Skeletal muscle tissue (tissue), 4 donors: ENCODE measurements around the gene PPP3R2. TPM values are rescaled to one million over a fixed set of nuclear protein-coding genes. Genes with fewer than 3 reads are reported as not detected.

Experiments
- H3K27ac ChIP-seq: one replicate; pipeline ENCODE4 v1.7.0; 2013; ENCODE audit warnings: mild to moderate bottlenecking, low read depth, low read length, inconsistent platforms
- H3K27me3 ChIP-seq, 3 donors: one replicate each; pipeline ENCODE4 v1.7.0; 2013; ENCODE audit warnings: low read length in 3 of 3; ENCODE audit not compliant: control insufficient read depth in 3 of 3, insufficient read depth in 3 of 3
- H3K36me3 ChIP-seq, 3 donors: one replicate each; pipeline ENCODE4 v1.7.0; 2013; ENCODE audit warnings: low read length in 3 of 3; ENCODE audit not compliant: control insufficient read depth in 3 of 3, insufficient read depth in 3 of 3
- H3K4me1 ChIP-seq, 3 donors: one replicate each; pipeline ENCODE4 v1.7.0; 2013; ENCODE audit warnings: low read length in 3 of 3, mild to moderate bottlenecking in 3 of 3; ENCODE audit not compliant: control insufficient read depth in 3 of 3, insufficient read depth in 3 of 3
- H3K4me3 ChIP-seq, 3 donors: one replicate each; pipeline ENCODE4 v1.7.0; 2013; ENCODE audit warnings: low read length in 3 of 3
- H3K9ac ChIP-seq, 3 donors: one replicate each; pipeline ENCODE4 v1.7.0; 2013; ENCODE audit warnings: low read length in 3 of 3, mild to moderate bottlenecking in 3 of 3, moderate library complexity in 2 of 3, low read depth in 1 of 3
- H3K9me3 ChIP-seq, 3 donors: one replicate each; pipeline ENCODE4 v1.7.0; 2013; ENCODE audit warnings: low read length in 3 of 3; ENCODE audit not compliant: control insufficient read depth in 3 of 3
- total RNA-seq: library from RNA; depleted of rRNA; stranded (reverse); fragments of >200 nt; gene quantifications from one replicate; pipeline ENCODE4 v1.2.3, GENCODE V29; 2014
- donor health status: Osteomylitis.

The PPP3R2 gene
- total RNA-seq, 1 donor from 2014 or later, result not detected

GRCh38 chr9:101626295-101626694, 31.5 kb upstream of the PPP3R2 start:
- Histone ChIP-seq H3K4me3 (no peak overlapping the region), H3K9ac (no peak overlapping the region), H3K4me1 (no peaks in the 10 kb centered on the region), H3K27me3 (no peaks in the 10 kb centered on the region), H3K27ac (no peak overlapping the region), H3K36me3 (no peaks in the 10 kb centered on the region), H3K9me3 (no peaks in the 10 kb centered on the region)

DNA sequence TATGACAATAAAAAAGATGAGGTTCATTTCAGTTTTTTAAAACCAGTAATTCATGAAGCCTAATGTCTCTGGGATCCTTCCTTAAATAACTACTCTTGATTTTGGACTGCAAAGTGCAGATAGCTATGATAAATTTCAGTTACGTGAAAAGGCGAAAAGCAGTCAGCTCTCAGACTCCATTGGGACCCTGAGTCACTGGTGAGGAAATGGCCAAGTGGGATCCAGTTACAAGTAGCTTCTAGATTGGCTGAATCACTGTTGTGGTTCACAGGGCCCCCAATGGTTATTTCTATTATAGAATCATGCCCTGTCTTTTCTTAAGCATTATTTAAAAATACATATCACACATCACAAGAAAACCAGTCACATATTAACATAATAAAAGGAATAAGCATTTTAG, 31.1 kb upstream of the PPP3R2 start:
- no peaks in the 10 kb centered on the region for H3K4me1 ChIP-seq
- no peak overlapping the region for H3K27ac ChIP-seq
- H3K4me3 ChIP-seq, result no peak overlapping the region
- H3K27me3 ChIP-seq, result no peaks in the 10 kb centered on the region
- no peak overlapping the region for H3K9ac ChIP-seq
- H3K36me3 ChIP-seq, result no peaks in the 10 kb centered on the region
- H3K9me3 ChIP-seq, result no peaks in the 10 kb centered on the region

- Histone ChIP-seq H3K9ac (no peak overlapping the region), H3K9me3 (no peaks in the 10 kb centered on the region), H3K27me3 (no peaks in the 10 kb centered on the region), H3K36me3 (no peaks in the 10 kb centered on the region), H3K27ac (no peak overlapping the region), H3K4me3 (no peak overlapping the region), H3K4me1 (no peaks in the 10 kb centered on the region)
Observed at GRCh38 chr9:101620452-101620851, 25.7 kb upstream of the PPP3R2 start.

GRCh38 chr9:101618698-101619097, 23.9 kb upstream of the PPP3R2 start:
- H3K36me3 ChIP-seq, result no peaks in the 10 kb centered on the region
- H3K4me3 ChIP-seq, result no peak overlapping the region
- no peak overlapping the region for H3K27ac ChIP-seq
- H3K27me3 ChIP-seq, result no peaks in the 10 kb centered on the region
- H3K9ac ChIP-seq, result no peak overlapping the region
- no peaks in the 10 kb centered on the region for H3K4me1 ChIP-seq
- H3K9me3 ChIP-seq, result no peaks in the 10 kb centered on the region

DNA sequence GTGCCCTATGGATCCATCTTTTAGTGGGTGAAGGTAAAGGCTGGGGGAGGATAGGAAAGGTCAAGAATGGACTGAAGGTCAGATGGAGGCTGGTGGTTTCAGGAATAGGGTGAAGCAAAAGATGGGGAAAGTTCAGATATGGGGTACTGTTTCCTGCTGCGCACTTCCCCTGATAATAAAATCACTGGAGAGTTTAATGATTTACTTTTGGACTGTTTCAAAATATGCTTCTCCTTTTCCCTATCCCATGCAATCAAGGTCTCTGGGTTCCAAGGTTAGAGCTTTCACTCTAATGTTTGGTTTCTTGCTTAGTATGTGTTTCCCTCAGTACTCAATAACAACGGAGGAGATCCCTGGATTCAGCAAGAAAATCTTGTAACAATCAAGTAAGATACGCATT, 10.8 kb upstream of the PPP3R2 start:
- no peaks in the 10 kb centered on the region for H3K9me3 ChIP-seq

DNA sequence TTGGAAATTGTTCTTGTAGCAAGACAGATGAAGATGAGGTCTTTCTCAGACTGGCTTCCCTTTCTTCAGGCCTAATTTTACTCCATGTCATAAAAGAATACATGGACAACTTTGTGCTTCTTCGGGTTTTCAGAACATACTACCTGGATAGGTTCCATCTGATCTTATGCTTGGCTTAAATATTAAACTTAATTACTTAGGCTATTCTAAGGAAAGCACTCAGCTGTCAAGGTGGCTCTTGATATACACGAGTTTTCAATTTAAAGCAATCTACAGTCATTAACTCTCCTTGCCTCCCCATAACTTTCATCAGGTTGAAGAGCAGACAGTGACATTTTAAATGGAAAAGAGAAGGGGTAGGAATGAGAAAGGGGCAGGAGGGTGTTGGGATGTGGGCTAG, 9.5 kb upstream of the PPP3R2 start:
- no peaks in the 10 kb centered on the region for H3K4me1 ChIP-seq
- peaks cover 3 to 9% (median 7%) of the 10 kb centered on the region in 3 donors for H3K27me3 ChIP-seq
- no peak overlapping the region for H3K27ac ChIP-seq
- H3K4me3 ChIP-seq, result no peak overlapping the region
- H3K9ac ChIP-seq, result no peak overlapping the region
- no peaks in the 10 kb centered on the region for H3K9me3 ChIP-seq
- H3K36me3 ChIP-seq, result no peaks in the 10 kb centered on the region

More for the DNA sequence above, 10.8 kb upstream of the PPP3R2 start:
- Histone ChIP-seq H3K4me3 (no peak overlapping the region), H3K36me3 (no peaks in the 10 kb centered on the region), H3K9ac (no peak overlapping the region), H3K27me3 (peaks cover 3 to 9% (median 7%) of the 10 kb centered on the region in 3 donors), H3K27ac (no peak overlapping the region), H3K4me1 (no peaks in the 10 kb centered on the region)

- no peaks in the 10 kb centered on the region for H3K36me3 ChIP-seq
- H3K4me1 ChIP-seq, result no peaks in the 10 kb centered on the region
- H3K27me3 ChIP-seq, result peaks cover 3 to 6% (median 4%) of the 10 kb centered on the region in 3 donors
- no peak overlapping the region for H3K27ac ChIP-seq
- peak overlapping the region in 1 of 3 donors; percentile 4 for H3K9ac ChIP-seq
- no peak overlapping the region for H3K4me3 ChIP-seq
- H3K9me3 ChIP-seq, result no peaks in the 10 kb centered on the region
Observed at GRCh38 chr9:101601904-101602765, 7.4 kb upstream of the PPP3R2 start.

DNA sequence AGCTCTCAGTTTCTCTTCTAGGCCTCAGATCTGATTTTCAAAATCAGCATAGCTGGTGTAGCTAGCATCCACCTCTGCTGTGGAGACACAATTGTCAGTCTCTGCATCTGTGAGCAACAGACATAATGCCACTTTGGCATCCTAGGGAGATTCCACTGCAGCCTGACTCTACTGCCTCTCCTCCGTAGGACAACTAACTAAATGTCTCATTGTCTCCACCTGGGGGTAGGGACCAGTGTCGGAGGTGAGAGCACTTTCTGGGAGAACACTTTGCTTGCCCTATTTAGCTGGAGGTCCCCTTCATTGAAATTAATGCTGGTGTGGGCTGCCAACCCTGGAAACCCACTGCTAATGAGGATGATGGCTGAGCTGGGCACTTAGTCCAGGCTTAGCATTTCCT, 1.4 kb downstream of the PPP3R2 start:
- no peaks in the 10 kb centered on the region for H3K27me3 ChIP-seq
- no peak overlapping the region for H3K4me3 ChIP-seq
- H3K9me3 ChIP-seq, result no peaks in the 10 kb centered on the region
- H3K4me1 ChIP-seq, result no peaks in the 10 kb centered on the region
- H3K9ac ChIP-seq, result no peak overlapping the region
- H3K27ac ChIP-seq, result no peak overlapping the region
- no peaks in the 10 kb centered on the region for H3K36me3 ChIP-seq

GRCh38 chr9:101592788-101593187, 2.0 kb downstream of the PPP3R2 start:
- Histone ChIP-seq H3K27me3 (no peaks in the 10 kb centered on the region), H3K4me1 (no peaks in the 10 kb centered on the region), H3K27ac (no peak overlapping the region), H3K36me3 (no peaks in the 10 kb centered on the region), H3K4me3 (no peak overlapping the region), H3K9me3 (no peaks in the 10 kb centered on the region), H3K9ac (no peak overlapping the region)

DNA sequence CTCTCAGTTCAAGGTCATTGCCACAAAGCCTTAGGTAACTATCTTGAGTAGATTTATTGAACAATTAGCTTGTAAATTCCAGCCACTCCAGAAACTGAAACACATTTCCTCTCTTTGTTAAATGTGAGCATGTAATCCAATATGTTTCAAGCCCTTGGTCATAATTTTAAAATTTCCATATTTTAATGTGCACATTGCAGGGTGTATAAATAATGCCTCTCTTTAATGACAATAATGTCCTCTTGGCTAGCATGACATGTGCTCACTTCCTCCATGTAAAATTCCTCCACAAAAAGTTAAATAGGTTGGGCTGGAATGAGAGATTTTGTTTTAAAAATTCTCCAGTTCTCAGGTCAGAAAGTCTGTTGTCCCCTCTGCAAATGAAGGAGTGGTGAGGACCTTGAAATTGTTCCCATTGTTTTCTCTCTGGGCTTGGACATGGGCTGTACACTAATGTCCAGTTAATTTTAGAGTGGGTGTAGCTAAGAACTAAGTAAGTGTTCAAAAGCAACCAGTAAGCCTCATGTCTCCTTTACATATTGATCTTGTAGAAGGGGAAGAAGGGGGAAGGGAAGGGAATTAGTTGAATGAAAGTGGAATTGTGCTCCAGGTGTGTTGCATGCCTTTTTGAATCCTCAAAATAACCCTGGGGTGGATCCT, 2.9 kb downstream of the PPP3R2 start:
- H3K4me3 ChIP-seq, result no peak overlapping the region
- H3K36me3 ChIP-seq, result no peaks in the 10 kb centered on the region
- H3K9me3 ChIP-seq, result no peaks in the 10 kb centered on the region
- no peak overlapping the region for H3K9ac ChIP-seq
- no peak overlapping the region for H3K27ac ChIP-seq
- H3K4me1 ChIP-seq, result no peaks in the 10 kb centered on the region
- H3K27me3 ChIP-seq, result no peaks in the 10 kb centered on the region
